ENCODE results near the gene RASA3.

Gene RASA3

GRCh38 chr13:114121496-114122126 lies 10.8 kb downstream of the RASA3 start:
- peak overlapping the region; percentile 41 for H3K27ac ChIP-seq (ENCODE audit: poor library complexity, severe bottlenecking)
- no peaks in the 10 kb centered on the region for H3K9me3 ChIP-seq (ENCODE audit: severe bottlenecking)
- H3K27me3 ChIP-seq (ENCODE audit: insufficient read depth, poor library complexity, severe bottlenecking): no peaks in the 10 kb centered on the region
- TF ChIP-seq CTCF (IDR thresholded peaks at IDR 0.05; ENCODE audit: poor library complexity, severe bottlenecking): no peak
- no peak overlapping the region for H3K4me3 ChIP-seq (ENCODE audit: severe bottlenecking)
- DNase-seq (ENCODE audit: low spot score) (no peak), ATAC-seq (ENCODE audit: low read depth) (no peak)
- no peaks in the 10 kb centered on the region; the same call in 1 of the 2 replicates for H3K36me3 ChIP-seq (ENCODE audit: low read depth)
- peaks cover 12% of the 10 kb centered on the region for H3K4me1 ChIP-seq (ENCODE audit: insufficient read depth, poor library complexity, severe bottlenecking)

- no peaks in the 10 kb centered on the region; the same call in 1 of the 2 replicates for H3K36me3 ChIP-seq (ENCODE audit: low read depth)
- no peaks in the 10 kb centered on the region for H3K27me3 ChIP-seq (ENCODE audit: insufficient read depth, poor library complexity, severe bottlenecking)
- peaks cover 12% of the 10 kb centered on the region for H3K4me1 ChIP-seq (ENCODE audit: insufficient read depth, poor library complexity, severe bottlenecking)
- TF ChIP-seq CTCF (IDR thresholded peaks at IDR 0.05; ENCODE audit: poor library complexity, severe bottlenecking): no peak
- peak overlapping the region; percentile 41 for H3K27ac ChIP-seq (ENCODE audit: poor library complexity, severe bottlenecking)
- no peak overlapping the region for H3K4me3 ChIP-seq (ENCODE audit: severe bottlenecking)
- no peaks in the 10 kb centered on the region for H3K9me3 ChIP-seq (ENCODE audit: severe bottlenecking)
- DNase-seq (ENCODE audit: low spot score) (no peak), ATAC-seq (ENCODE audit: low read depth) (no peak)
Measured at GRCh38 chr13:114121031-114121430, 11.4 kb downstream of the RASA3 start.

GRCh38 chr13:114120591-114121011 lies 11.8 kb downstream of the RASA3 start:
- no peak for TF ChIP-seq CTCF (IDR thresholded peaks at IDR 0.05; ENCODE audit: poor library complexity, severe bottlenecking)
- H3K27ac ChIP-seq (ENCODE audit: poor library complexity, severe bottlenecking): peak overlapping the region; percentile 41

GRCh38 chr13:114119196-114119595 lies 13.2 kb downstream of the RASA3 start:
- peak; percentile 88 for ATAC-seq (ENCODE audit: low read depth)
- Histone ChIP-seq H3K36me3 (ENCODE audit: low read depth) (no peaks in the 10 kb centered on the region; the same call in 1 of the 2 replicates), H3K4me3 (ENCODE audit: severe bottlenecking) (no peak overlapping the region), H3K27ac (ENCODE audit: poor library complexity, severe bottlenecking) (peak overlapping the region; percentile 97), H3K27me3 (ENCODE audit: insufficient read depth, poor library complexity, severe bottlenecking) (no peaks in the 10 kb centered on the region), H3K4me1 (ENCODE audit: insufficient read depth, poor library complexity, severe bottlenecking) (peaks cover 23% of the 10 kb centered on the region), H3K9me3 (ENCODE audit: severe bottlenecking) (no peaks in the 10 kb centered on the region)
- DNase-seq (ENCODE audit: low spot score): no peak
- no peak for TF ChIP-seq CTCF (IDR thresholded peaks at IDR 0.05; ENCODE audit: poor library complexity, severe bottlenecking)

More at GRCh38 chr13:114120591-114121011, 11.8 kb downstream of the RASA3 start:
- Histone ChIP-seq H3K36me3 (ENCODE audit: low read depth) (no peaks in the 10 kb centered on the region; the same call in 1 of the 2 replicates), H3K9me3 (ENCODE audit: severe bottlenecking) (no peaks in the 10 kb centered on the region), H3K4me1 (ENCODE audit: insufficient read depth, poor library complexity, severe bottlenecking) (peaks cover 16% of the 10 kb centered on the region), H3K4me3 (ENCODE audit: severe bottlenecking) (no peak overlapping the region), H3K27me3 (ENCODE audit: insufficient read depth, poor library complexity, severe bottlenecking) (no peaks in the 10 kb centered on the region)
- ATAC-seq (ENCODE audit: low read depth): no peak
- DNase-seq (ENCODE audit: low spot score): no peak

GRCh38 chr13:114118511-114119123 lies 13.8 kb downstream of the RASA3 start:
- Histone ChIP-seq H3K4me1 (ENCODE audit: insufficient read depth, poor library complexity, severe bottlenecking) (peaks cover 23% of the 10 kb centered on the region), H3K27me3 (ENCODE audit: insufficient read depth, poor library complexity, severe bottlenecking) (no peaks in the 10 kb centered on the region), H3K27ac (ENCODE audit: poor library complexity, severe bottlenecking) (peak overlapping the region; percentile 97), H3K9me3 (ENCODE audit: severe bottlenecking) (no peaks in the 10 kb centered on the region), H3K36me3 (ENCODE audit: low read depth) (no peaks in the 10 kb centered on the region), H3K4me3 (ENCODE audit: severe bottlenecking) (no peak overlapping the region)
- DNase-seq (ENCODE audit: low spot score) (no peak), ATAC-seq (ENCODE audit: low read depth) (peak; percentile 29)
- no peak for TF ChIP-seq CTCF (IDR thresholded peaks at IDR 0.05; ENCODE audit: poor library complexity, severe bottlenecking)

All from RWPE2 (cell line).